ENCODE measurements around the gene PNLIPRP3. TPM values are rescaled to one million over a fixed set of nuclear protein-coding genes. Genes with fewer than 3 reads are reported as not detected.

The PNLIPRP3 gene
- polyA plus RNA-seq, 1 of the 3 experiments (the other 2 are of a cell fraction): not detected

DNA sequence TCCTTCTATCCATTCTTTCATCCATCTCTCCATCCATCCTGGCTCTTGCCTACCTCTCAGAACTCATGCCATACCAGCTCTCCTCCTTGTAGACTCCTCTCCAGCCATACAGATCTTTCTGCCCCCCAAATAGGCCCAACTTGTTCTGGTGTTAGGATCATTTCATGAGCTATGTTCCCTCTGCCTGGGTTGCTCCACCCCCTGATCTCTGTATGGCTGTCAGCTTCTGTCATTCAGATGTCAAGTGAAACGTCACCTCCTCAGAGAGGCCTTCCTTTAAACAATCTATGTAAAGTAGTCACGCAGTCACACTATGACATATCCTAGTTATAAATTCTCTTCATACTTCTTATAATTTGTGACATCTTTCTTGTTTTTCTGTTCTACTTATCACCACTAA, 42.3 kb upstream of the PNLIPRP3 start:
- no peaks in the 10 kb centered on the region for H4K20me1 ChIP-seq (ENCODE audit: insufficient read depth)
- no peaks in the 10 kb centered on the region for H3K27me3 ChIP-seq (ENCODE audit: insufficient read depth)
- ChIA-PET CTCF (interaction anchor here (0.6 to 5.3 kb wide), 29 partner anchors 8 to 1245 kb away, joined by 3 to 29 read pairs (median 3); no protein-coding TSS in a partner anchor), POLR2A (no interaction called here)
- no peaks in the 10 kb centered on the region for H3K9me3 ChIP-seq
- H3K9ac ChIP-seq: no peak overlapping the region
- no peak for TF ChIP-seq ELF1 (IDR thresholded peaks at IDR 0.05)
- TF ChIP-seq NRF1 (IDR thresholded peaks at IDR 0.05; ENCODE audit: low read depth, low read length): no peak
- TF ChIP-seq EZH2phosphoT487 (IDR thresholded peaks at IDR 0.05; ENCODE audit: borderline replicate concordance, low read depth): no peak
- TF ChIP-seq, protein P1, sequence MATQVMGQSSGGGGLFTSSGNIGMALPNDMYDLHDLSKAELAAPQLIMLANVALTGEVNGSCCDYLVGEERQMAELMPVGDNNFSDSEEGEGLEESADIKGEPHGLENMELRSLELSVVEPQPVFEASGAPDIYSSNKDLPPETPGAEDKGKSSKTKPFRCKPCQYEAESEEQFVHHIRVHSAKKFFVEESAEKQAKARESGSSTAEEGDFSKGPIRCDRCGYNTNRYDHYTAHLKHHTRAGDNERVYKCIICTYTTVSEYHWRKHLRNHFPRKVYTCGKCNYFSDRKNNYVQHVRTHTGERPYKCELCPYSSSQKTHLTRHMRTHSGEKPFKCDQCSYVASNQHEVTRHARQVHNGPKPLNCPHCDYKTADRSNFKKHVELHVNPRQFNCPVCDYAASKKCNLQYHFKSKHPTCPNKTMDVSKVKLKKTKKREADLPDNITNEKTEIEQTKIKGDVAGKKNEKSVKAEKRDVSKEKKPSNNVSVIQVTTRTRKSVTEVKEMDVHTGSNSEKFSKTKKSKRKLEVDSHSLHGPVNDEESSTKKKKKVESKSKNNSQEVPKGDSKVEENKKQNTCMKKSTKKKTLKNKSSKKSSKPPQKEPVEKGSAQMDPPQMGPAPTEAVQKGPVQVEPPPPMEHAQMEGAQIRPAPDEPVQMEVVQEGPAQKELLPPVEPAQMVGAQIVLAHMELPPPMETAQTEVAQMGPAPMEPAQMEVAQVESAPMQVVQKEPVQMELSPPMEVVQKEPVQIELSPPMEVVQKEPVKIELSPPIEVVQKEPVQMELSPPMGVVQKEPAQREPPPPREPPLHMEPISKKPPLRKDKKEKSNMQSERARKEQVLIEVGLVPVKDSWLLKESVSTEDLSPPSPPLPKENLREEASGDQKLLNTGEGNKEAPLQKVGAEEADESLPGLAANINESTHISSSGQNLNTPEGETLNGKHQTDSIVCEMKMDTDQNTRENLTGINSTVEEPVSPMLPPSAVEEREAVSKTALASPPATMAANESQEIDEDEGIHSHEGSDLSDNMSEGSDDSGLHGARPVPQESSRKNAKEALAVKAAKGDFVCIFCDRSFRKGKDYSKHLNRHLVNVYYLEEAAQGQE (IDR thresholded peaks at IDR 0.05; ENCODE audit: low read depth, low read length): no peak
- no peak for TF ChIP-seq JUND (IDR thresholded peaks at IDR 0.05)
- no peak for TF ChIP-seq TEAD4 (IDR thresholded peaks at IDR 0.05; ENCODE audit: borderline replicate concordance, insufficient read depth)
- TF ChIP-seq, protein P2, sequence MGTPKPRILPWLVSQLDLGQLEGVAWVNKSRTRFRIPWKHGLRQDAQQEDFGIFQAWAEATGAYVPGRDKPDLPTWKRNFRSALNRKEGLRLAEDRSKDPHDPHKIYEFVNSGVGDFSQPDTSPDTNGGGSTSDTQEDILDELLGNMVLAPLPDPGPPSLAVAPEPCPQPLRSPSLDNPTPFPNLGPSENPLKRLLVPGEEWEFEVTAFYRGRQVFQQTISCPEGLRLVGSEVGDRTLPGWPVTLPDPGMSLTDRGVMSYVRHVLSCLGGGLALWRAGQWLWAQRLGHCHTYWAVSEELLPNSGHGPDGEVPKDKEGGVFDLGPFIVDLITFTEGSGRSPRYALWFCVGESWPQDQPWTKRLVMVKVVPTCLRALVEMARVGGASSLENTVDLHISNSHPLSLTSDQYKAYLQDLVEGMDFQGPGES (IDR thresholded peaks at IDR 0.05; ENCODE audit: low read depth, low read length): no peak
- TF ChIP-seq SIN3A (IDR thresholded peaks at IDR 0.05; ENCODE audit: borderline replicate concordance, low read depth, low read length): no peak
- no peak for TF ChIP-seq POLR2AphosphoS5 (IDR thresholded peaks at IDR 0.05; ENCODE audit: low read depth, low read length)
- TF ChIP-seq RAD21 (IDR thresholded peaks at IDR 0.05; ENCODE audit: low read length): no peak
- TF ChIP-seq, protein P3, sequence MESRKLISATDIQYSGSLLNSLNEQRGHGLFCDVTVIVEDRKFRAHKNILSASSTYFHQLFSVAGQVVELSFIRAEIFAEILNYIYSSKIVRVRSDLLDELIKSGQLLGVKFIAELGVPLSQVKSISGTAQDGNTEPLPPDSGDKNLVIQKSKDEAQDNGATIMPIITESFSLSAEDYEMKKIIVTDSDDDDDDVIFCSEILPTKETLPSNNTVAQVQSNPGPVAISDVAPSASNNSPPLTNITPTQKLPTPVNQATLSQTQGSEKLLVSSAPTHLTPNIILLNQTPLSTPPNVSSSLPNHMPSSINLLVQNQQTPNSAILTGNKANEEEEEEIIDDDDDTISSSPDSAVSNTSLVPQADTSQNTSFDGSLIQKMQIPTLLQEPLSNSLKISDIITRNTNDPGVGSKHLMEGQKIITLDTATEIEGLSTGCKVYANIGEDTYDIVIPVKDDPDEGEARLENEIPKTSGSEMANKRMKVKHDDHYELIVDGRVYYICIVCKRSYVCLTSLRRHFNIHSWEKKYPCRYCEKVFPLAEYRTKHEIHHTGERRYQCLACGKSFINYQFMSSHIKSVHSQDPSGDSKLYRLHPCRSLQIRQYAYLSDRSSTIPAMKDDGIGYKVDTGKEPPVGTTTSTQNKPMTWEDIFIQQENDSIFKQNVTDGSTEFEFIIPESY (IDR thresholded peaks at IDR 0.05; ENCODE audit: borderline replicate concordance, low read depth): no peak
- TF ChIP-seq EP300 (IDR thresholded peaks at IDR 0.05; ENCODE audit: borderline replicate concordance in 1 of 2, low read depth in 1 of 2, low read length in 1 of 2): no peak
- TF ChIP-seq YY1 (IDR thresholded peaks at IDR 0.05; ENCODE audit: low read depth): no peak
- no peak for TF ChIP-seq NFIC (IDR thresholded peaks at IDR 0.05; ENCODE audit: borderline replicate concordance)
- TF ChIP-seq USF1 (IDR thresholded peaks at IDR 0.05; ENCODE audit: borderline replicate concordance, low read depth): no peak
- no peak for TF ChIP-seq RXRA (IDR thresholded peaks at IDR 0.05; ENCODE audit: borderline replicate concordance, low read depth)
- TF ChIP-seq FOXJ3 (CRISPR knock-in tag; IDR thresholded peaks at IDR 0.05): no peak
- TF ChIP-seq, protein P4, sequence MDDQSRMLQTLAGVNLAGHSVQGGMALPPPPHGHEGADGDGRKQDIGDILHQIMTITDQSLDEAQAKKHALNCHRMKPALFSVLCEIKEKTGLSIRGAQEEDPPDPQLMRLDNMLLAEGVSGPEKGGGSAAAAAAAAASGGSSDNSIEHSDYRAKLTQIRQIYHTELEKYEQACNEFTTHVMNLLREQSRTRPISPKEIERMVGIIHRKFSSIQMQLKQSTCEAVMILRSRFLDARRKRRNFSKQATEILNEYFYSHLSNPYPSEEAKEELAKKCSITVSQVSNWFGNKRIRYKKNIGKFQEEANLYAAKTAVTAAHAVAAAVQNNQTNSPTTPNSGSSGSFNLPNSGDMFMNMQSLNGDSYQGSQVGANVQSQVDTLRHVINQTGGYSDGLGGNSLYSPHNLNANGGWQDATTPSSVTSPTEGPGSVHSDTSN (IDR thresholded peaks at IDR 0.05): no peak
- no peak for TF ChIP-seq FOSL2 (IDR thresholded peaks at IDR 0.05; ENCODE audit: borderline replicate concordance, low read depth)
- TF ChIP-seq MEF2A (IDR thresholded peaks at IDR 0.05; ENCODE audit: borderline replicate concordance, low read depth): no peak
- H3K79me2 ChIP-seq (ENCODE audit: insufficient read depth): no peaks in the 10 kb centered on the region
- no peak overlapping the region for H3K4me3 ChIP-seq (ENCODE audit: low read depth in 2 of 2, low read length in 1 of 2)
- no peaks in the 10 kb centered on the region for H3K9me2 ChIP-seq
- no peaks in the 10 kb centered on the region for H3K36me3 ChIP-seq (replicated peaks in 1 of 2; ENCODE audit: control insufficient read depth in 1 of 2, insufficient read depth in 2 of 2, low read length in 1 of 2)
- H2AFZ ChIP-seq (ENCODE audit: low read depth): no peak overlapping the region
- 55% methylated on average over 2 of the region's 2 CpGs for WGBS (ENCODE audit: low lambda C conversion rate)
- no peak overlapping the region for H3K4me2 ChIP-seq
- DNase-seq: no peak
- H3F3A ChIP-seq (replicated peaks; ENCODE audit: insufficient read depth): no peaks in the 10 kb centered on the region
- H3K27ac ChIP-seq (ENCODE audit: low read depth in 2 of 2, low read length in 1 of 2): no peak overlapping the region
- no peaks in the 10 kb centered on the region; a peak in 1 of 4 replicates for H3K4me1 ChIP-seq (ENCODE audit: control insufficient read depth in 1 of 2, insufficient read depth in 2 of 2, low read depth in 1 of 2, low read length in 1 of 2)
